GM21360 (cell line): Measurements from ENCODE around the gene PCDHA9.
"Not testable (repeated sequence)": the region's sequence is repeated elsewhere in the genome, so short reads cannot be mapped to it uniquely, and the experiment has no call there.

Source experiments
- ATAC-seq: cut with Tn5 transposase; IDR thresholded peaks from one replicate; pipeline ENCODE4 v1.9.1; 2021; ENCODE audit warnings: mild to moderate bottlenecking, moderate library complexity; ENCODE audit not compliant: unreplicated experiment

Gene PCDHA9

GRCh38 chr5:140848139-140849102 lies at the start of gene PCDHA9:
TSS of gene PCDHA9 (plus strand) at chr5:140848382. CDS start at chr5:140848496, 114 bp downstream.
- ATAC-seq, result not testable (repeated sequence)

GRCh38 chr5:140800816-140801493 lies 47.2 kb upstream of the PCDHA9 start, which contains the start of gene PCDHA3:
TSS of gene PCDHA3 (plus strand) at chr5:140801057.
- no peak for ATAC-seq

- ATAC-seq, result no peak
These were observed 46.7 kb upstream of the PCDHA9 start for GRCh38 chr5:140801494-140801841.

- ATAC-seq, result not testable (repeated sequence)
These were observed 45.8 kb upstream of the PCDHA9 start for GRCh38 chr5:140802381-140802780.

- ATAC-seq, result no peak
These were observed 45.4 kb upstream of the PCDHA9 start for GRCh38 chr5:140802781-140803271.

GRCh38 chr5:140806834-140807775 lies 41.1 kb upstream of the PCDHA9 start, which contains the start of gene PCDHA4:
TSS of gene PCDHA4 (plus strand) at chr5:140807068.
- ATAC-seq, result no peak

- ATAC-seq, result not testable (repeated sequence)
These were observed 39.8 kb upstream of the PCDHA9 start for GRCh38 chr5:140808241-140808888.

GRCh38 chr5:140808889-140809291 lies 39.3 kb upstream of the PCDHA9 start:
- no peak for ATAC-seq

- ATAC-seq, result no peak
These were observed 26.6 kb upstream of the PCDHA9 start, which contains the start of gene PCDHA5 for GRCh38 chr5:140821375-140822280. TSS of gene PCDHA5 (plus strand) at chr5:140821613.

GRCh38 chr5:140822281-140822629 lies 25.9 kb upstream of the PCDHA9 start:
- no peak for ATAC-seq

GRCh38 chr5:140822969-140823368 lies 25.2 kb upstream of the PCDHA9 start:
- not testable (repeated sequence) for ATAC-seq

GRCh38 chr5:140823475-140823874 lies 24.7 kb upstream of the PCDHA9 start:
- ATAC-seq, result no peak

- no peak for ATAC-seq
These were observed 20.3 kb upstream of the PCDHA9 start, which contains the start of gene PCDHA6 for GRCh38 chr5:140827704-140828361. TSS of gene PCDHA6 (plus strand) at chr5:140827960. CDS start at chr5:140828092, 132 bp downstream.

GRCh38 chr5:140828362-140828737 lies 19.8 kb upstream of the PCDHA9 start:
- ATAC-seq, result no peak

- ATAC-seq, result not testable (repeated sequence)
These were observed 18.4 kb upstream of the PCDHA9 start for GRCh38 chr5:140829511-140830501.

- ATAC-seq, result no peak
These were observed 14.2 kb upstream of the PCDHA9 start, which contains the start of gene PCDHA7 for GRCh38 chr5:140833993-140834392. TSS of gene PCDHA7 (plus strand) at chr5:140834269. CDS start at chr5:140834384, 115 bp downstream.

GRCh38 chr5:140834439-140835008 lies 13.7 kb upstream of the PCDHA9 start:
- ATAC-seq, result not testable (repeated sequence)
